Mesothelial cell of epicardium (in vitro differentiated cells): Measurements from ENCODE around the gene CYB561D1. TPM values are rescaled to one million over a fixed set of nuclear protein-coding genes. Genes with fewer than 3 reads are reported as not detected.
A peak's percentile ranks its signal among the peaks of the same experiment; 100 is the strongest.

ENCODE experiments used
- DNase-seq, 2 experiments: peaks; one replicate each; pipeline ENCODE4 v3.0.0; 2021; ENCODE audit warnings: low spot score in 2 of 2; ENCODE audit not compliant: unreplicated experiment in 2 of 2
- H3K27ac Mint-ChIP-seq: 2 replicates; pipeline ENCODE4 v1.8.0; 2021; ENCODE audit warnings: mixed read lengths
- H3K27me3 Mint-ChIP-seq: 2 replicates; pipeline ENCODE4 v1.8.0; 2021; ENCODE audit warnings: low read depth, mixed read lengths
- H3K36me3 Mint-ChIP-seq: 2 replicates; pipeline ENCODE4 v1.8.0; 2021; ENCODE audit warnings: mixed read lengths
- H3K4me1 Mint-ChIP-seq: 2 replicates; pipeline ENCODE4 v1.8.0; 2021; ENCODE audit warnings: mixed read lengths
- H3K4me3 Mint-ChIP-seq: 2 replicates; pipeline ENCODE4 v1.8.0; 2021; ENCODE audit warnings: mild to moderate bottlenecking, moderate library complexity, mixed read lengths
- H3K9me3 Mint-ChIP-seq: 2 replicates; pipeline ENCODE4 v1.8.0; 2021; ENCODE audit warnings: mixed read lengths
- total RNA-seq: library from RNA; stranded (reverse); gene quantifications from 3 replicates; pipeline ENCODE4 v1.2.1, GENCODE V29; 2021
- TF ChIP-seq, protein P1 (sequence below): fragments of 200-600 bp; sonication (generic); IDR thresholded peaks from one replicate; pipeline ENCODE4 v1.5.0; 2021; ENCODE audit warnings: antibody characterized with exemption; ENCODE audit not compliant: unreplicated experiment

Gene CYB561D1
- total RNA-seq, 1 donor from 2014 or later, result 9.5 TPM

DNA sequence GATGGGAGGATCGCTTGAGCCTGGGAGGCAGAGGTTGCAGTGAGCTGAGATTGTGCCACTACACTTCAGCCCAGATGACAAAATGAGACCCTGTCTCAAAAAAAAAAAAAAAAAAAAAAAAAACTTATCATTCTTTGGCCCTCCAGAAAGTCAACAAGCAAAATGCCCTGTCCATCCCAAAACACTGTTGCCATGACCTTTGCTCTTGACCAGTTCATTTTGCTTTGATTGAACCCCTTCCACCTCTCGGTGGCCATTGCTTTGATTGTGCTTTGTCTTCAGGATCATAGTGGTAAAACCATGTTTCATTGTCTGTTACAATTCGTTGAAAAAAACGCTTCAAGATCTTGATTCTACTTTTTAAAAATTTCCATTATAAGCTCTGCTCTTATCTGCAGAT lies 36.1 kb upstream of the CYB561D1 start:
- Mint-ChIP-seq H3K4me3 (no peak overlapping the region), H3K9me3 (peaks cover 30% of the 10 kb centered on the region), H3K27ac (no peak overlapping the region), H3K4me1 (no peaks in the 10 kb centered on the region), H3K27me3 (peaks cover 50% of the 10 kb centered on the region), H3K36me3 (no peaks in the 10 kb centered on the region)
- no peak for DNase-seq
- TF ChIP-seq, protein P1, sequence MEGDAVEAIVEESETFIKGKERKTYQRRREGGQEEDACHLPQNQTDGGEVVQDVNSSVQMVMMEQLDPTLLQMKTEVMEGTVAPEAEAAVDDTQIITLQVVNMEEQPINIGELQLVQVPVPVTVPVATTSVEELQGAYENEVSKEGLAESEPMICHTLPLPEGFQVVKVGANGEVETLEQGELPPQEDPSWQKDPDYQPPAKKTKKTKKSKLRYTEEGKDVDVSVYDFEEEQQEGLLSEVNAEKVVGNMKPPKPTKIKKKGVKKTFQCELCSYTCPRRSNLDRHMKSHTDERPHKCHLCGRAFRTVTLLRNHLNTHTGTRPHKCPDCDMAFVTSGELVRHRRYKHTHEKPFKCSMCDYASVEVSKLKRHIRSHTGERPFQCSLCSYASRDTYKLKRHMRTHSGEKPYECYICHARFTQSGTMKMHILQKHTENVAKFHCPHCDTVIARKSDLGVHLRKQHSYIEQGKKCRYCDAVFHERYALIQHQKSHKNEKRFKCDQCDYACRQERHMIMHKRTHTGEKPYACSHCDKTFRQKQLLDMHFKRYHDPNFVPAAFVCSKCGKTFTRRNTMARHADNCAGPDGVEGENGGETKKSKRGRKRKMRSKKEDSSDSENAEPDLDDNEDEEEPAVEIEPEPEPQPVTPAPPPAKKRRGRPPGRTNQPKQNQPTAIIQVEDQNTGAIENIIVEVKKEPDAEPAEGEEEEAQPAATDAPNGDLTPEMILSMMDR, result no peak

DNA sequence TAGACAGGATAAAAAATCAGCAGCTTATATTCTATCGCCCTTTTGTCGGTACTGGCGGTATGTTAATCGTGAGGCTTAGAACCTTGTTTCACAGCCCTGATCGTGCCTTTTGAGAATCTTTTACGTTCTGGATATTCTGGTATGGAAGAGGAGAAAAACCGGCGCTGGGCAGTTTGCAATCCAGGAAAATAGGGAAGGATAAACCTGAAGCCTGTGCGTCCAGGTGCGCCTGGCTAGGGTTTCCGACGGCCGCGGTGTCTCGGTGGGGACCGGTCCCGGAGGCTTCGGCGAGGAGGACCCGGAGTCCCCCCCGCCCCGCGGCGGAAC lies 27.8 kb upstream of the CYB561D1 start:
- no peaks in the 10 kb centered on the region for H3K36me3 Mint-ChIP-seq
- peaks cover 2% of the 10 kb centered on the region for H3K4me1 Mint-ChIP-seq
- no peak overlapping the region for H3K27ac Mint-ChIP-seq
- TF ChIP-seq, protein P1, result no peak
- H3K9me3 Mint-ChIP-seq, result no peaks in the 10 kb centered on the region
- peak overlapping the region; percentile 62 for H3K4me3 Mint-ChIP-seq
- no peak for DNase-seq
- peaks cover 99% of the 10 kb centered on the region for H3K27me3 Mint-ChIP-seq

DNA sequence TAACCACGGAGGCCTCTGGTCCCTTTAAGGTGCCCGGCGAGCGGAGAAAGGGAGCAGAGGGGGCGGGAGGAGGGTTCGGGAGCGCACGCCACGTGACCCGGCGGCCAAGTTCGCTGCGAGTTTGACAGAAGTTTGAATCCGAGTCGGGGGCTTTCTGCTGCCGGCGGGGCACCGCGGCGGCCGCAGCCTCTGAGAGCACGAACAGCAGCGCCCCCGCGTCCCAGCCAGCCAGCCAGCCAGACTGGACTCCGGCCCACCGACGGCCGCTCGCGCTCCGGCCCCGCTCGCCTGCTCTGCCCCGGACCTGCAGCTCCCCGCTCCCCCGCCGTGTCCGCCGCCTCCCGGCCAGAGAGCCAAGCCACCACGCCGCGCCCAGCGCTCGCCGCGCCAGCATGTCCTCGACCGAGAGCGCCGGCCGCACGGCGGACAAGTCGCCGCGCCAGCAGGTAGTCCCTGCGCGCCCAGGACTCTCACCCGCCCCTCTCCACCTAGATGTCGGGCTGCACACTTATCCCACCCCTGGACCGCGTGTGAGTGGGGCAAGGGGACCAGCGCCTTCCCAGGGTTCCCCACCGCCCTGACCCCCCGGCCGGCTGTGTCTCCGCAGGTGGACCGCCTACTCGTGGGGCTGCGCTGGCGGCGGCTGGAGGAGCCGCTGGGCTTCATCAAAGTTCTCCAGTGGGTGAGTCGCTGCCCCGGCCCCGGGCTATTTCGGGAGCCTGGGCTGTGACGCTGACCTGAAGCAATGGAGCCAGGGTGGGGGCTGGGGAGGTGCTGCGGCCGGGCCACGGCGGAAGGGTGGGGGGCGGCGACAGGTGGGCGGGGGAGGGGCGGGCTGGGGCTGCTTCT lies 27.2 kb upstream of the CYB561D1 start, which contains the start of gene SYPL2:
Gene SYPL2 (plus strand): TSS at position 95 of the 849 bp plus-strand sequence. CDS start 298 bp downstream, at position 393.
- DNase-seq, result no peak
- Mint-ChIP-seq H3K27ac (no peak within 1 kb of the TSS), H3K4me3 (peak within 1 kb of the TSS; percentile 62), H3K4me1 (peaks cover 2% of the 10 kb centered on the region), H3K27me3 (peaks cover 99% of the 10 kb centered on the region), H3K9me3 (no peaks in the 10 kb centered on the region), H3K36me3 (no peaks in the 10 kb centered on the region)
- TF ChIP-seq, protein P1, result no peak

DNA sequence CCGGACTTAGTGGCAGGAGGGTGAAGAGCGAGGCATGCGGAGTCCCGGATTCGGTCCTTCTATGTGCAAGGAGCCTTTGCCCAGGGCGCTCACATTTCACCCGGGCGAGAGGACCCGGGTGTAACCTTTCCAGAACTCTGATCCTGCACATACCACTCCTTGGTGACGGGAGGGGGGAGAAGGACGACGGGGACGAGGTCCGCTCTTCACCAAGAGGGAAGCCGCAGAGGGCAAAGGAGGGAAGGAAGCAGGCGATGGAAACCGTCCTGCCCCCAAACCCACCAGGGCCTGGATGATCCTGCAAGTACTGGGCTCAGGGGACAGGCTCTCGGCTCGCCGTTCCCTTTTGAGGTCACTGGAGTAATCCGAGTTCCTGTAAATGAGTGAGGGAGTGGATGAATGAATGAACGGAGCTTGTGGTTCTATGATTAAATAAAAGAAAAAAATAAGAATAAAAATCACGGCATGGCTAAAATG lies 26.6 kb upstream of the CYB561D1 start:
- peaks cover 98% of the 10 kb centered on the region for H3K27me3 Mint-ChIP-seq
- no peak overlapping the region for H3K27ac Mint-ChIP-seq
- no peaks in the 10 kb centered on the region for H3K36me3 Mint-ChIP-seq
- no peaks in the 10 kb centered on the region for H3K9me3 Mint-ChIP-seq
- H3K4me1 Mint-ChIP-seq, result peaks cover 2% of the 10 kb centered on the region
- TF ChIP-seq, protein P1, result no peak
- DNase-seq, result no peak
- peak overlapping the region; percentile 47 for H3K4me3 Mint-ChIP-seq

DNA sequence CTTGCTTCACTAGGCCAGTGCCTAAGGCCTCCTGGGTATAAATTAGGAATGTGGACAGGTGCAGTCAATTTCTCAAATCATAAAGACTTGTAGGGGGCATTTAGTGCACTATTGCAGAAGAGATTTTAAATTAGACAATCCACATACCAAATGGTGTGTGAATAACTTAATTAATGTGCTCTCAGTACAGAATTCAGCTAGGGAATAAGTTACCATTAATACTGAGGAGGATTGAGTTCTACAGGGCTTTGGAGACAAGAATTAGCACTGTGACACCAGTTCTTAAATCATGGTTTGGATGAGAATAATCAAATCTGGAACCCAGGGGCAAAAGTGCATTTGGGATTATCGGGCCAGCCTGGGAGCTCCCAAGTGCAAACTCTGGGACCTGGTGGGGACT lies 25.8 kb upstream of the CYB561D1 start:
- H3K4me1 Mint-ChIP-seq, result peaks cover 2% of the 10 kb centered on the region
- no peaks in the 10 kb centered on the region for H3K36me3 Mint-ChIP-seq
- no peak overlapping the region for H3K27ac Mint-ChIP-seq
- no peak overlapping the region for H3K4me3 Mint-ChIP-seq
- peaks cover 98% of the 10 kb centered on the region for H3K27me3 Mint-ChIP-seq
- H3K9me3 Mint-ChIP-seq, result no peaks in the 10 kb centered on the region
- TF ChIP-seq, protein P1, result no peak
- DNase-seq, result no peak
